ENCODE measurements around the gene DHX32. TPM values are rescaled to one million over a fixed set of nuclear protein-coding genes. Genes with fewer than 3 reads are reported as not detected.

The DHX32 gene
- total RNA-seq, 1 donor from 2014 or later, result 35.6 TPM

DNA sequence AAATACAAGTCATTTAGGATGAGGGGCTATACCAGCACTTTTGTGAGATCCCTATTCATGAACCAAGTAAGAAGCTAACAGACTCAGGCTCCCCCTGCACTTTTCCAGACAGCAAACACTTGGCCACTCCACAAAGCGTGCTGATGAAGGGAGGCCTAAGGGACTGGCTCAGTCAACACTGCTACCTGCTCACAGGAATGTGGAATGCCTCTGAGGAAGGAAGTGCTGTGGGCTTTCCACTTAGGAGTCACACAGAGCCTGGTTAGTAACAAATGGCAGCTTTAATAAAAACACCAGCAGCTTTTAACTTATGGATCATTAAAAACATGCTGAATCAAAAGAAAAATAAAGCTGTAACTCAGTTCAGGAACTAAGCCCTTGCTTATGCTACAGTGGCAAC lies 73.0 kb downstream of the DHX32 start:
- H3K27ac Mint-ChIP-seq (ENCODE audit: unreplicated experiment), result no peak overlapping the region
- H3K4me1 Mint-ChIP-seq, result peaks cover 5% of the 10 kb centered on the region
- peaks cover 2% of the 10 kb centered on the region for H3K36me3 Mint-ChIP-seq (ENCODE audit: low read depth)

DNA sequence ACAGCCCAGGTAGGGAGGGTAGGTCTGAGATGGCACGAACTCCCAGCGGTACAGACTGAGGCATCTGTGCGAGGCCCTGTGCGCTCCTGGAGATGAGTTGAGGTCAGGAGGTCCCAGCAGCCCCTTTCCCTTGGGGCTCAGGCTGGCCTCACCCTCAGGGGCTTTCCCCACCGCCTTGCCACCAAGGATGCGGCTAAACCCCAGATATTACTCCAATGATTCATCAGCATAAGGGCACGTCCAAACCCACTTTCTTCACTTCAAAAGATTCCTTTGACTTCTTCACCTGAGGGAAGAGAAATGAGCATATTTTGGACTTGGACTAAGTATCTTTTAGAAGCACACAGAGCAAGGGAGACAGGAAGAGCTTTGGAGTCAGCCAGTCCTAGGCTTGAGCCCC lies 78.4 kb downstream of the DHX32 start:
- peaks cover 7% of the 10 kb centered on the region for H3K36me3 Mint-ChIP-seq (ENCODE audit: low read depth)
- H3K4me1 Mint-ChIP-seq, result peaks cover 5% of the 10 kb centered on the region
- H3K4me3 Mint-ChIP-seq, result no peak overlapping the region
- H3K27me3 Mint-ChIP-seq (ENCODE audit: low read depth), result no peaks in the 10 kb centered on the region
- no peak for DNase-seq (ENCODE audit: low read depth, low spot score)
- TF ChIP-seq, protein P1, sequence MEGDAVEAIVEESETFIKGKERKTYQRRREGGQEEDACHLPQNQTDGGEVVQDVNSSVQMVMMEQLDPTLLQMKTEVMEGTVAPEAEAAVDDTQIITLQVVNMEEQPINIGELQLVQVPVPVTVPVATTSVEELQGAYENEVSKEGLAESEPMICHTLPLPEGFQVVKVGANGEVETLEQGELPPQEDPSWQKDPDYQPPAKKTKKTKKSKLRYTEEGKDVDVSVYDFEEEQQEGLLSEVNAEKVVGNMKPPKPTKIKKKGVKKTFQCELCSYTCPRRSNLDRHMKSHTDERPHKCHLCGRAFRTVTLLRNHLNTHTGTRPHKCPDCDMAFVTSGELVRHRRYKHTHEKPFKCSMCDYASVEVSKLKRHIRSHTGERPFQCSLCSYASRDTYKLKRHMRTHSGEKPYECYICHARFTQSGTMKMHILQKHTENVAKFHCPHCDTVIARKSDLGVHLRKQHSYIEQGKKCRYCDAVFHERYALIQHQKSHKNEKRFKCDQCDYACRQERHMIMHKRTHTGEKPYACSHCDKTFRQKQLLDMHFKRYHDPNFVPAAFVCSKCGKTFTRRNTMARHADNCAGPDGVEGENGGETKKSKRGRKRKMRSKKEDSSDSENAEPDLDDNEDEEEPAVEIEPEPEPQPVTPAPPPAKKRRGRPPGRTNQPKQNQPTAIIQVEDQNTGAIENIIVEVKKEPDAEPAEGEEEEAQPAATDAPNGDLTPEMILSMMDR (conservative IDR thresholded peaks at IDR 0.05), result no peak
- H3K9me3 Mint-ChIP-seq, result no peaks in the 10 kb centered on the region
- H3K27ac Mint-ChIP-seq (ENCODE audit: unreplicated experiment), result no peak overlapping the region

More for the DNA sequence above, 73.0 kb downstream of the DHX32 start:
- TF ChIP-seq, protein P1 (conservative IDR thresholded peaks at IDR 0.05), result no peak
- no peak for DNase-seq (ENCODE audit: low read depth, low spot score)
- Mint-ChIP-seq H3K9me3 (no peaks in the 10 kb centered on the region), H3K4me3 (no peak overlapping the region), H3K27me3 (ENCODE audit: low read depth) (no peaks in the 10 kb centered on the region)

DNA sequence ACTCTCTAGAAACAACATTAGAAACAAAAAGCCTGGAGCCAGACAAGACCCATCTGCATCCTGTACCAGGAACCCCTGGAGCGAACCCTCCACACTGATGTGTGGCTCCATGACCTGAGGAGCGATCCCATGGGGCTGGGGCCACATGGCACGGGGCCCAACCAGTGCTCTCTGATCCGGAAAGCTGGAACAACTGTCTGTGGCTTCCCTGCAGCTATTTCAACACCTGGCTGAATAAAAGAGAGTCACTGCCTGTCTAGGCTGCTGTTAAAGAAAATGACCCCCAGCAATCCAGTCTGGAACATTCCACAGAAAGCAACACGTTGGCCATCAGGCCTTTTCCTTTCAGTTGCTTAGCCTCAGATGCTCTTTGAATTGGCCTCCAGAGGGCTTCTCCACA lies 79.0 kb downstream of the DHX32 start:
- H3K9me3 Mint-ChIP-seq, result no peaks in the 10 kb centered on the region
- DNase-seq (ENCODE audit: low read depth, low spot score), result no peak
- TF ChIP-seq, protein P1 (conservative IDR thresholded peaks at IDR 0.05), result no peak
- peaks cover 5% of the 10 kb centered on the region for H3K4me1 Mint-ChIP-seq
- no peak overlapping the region for H3K27ac Mint-ChIP-seq (ENCODE audit: unreplicated experiment)
- H3K36me3 Mint-ChIP-seq (ENCODE audit: low read depth), result peaks cover 7% of the 10 kb centered on the region
- no peak overlapping the region for H3K4me3 Mint-ChIP-seq
- no peaks in the 10 kb centered on the region for H3K27me3 Mint-ChIP-seq (ENCODE audit: low read depth)

DNA sequence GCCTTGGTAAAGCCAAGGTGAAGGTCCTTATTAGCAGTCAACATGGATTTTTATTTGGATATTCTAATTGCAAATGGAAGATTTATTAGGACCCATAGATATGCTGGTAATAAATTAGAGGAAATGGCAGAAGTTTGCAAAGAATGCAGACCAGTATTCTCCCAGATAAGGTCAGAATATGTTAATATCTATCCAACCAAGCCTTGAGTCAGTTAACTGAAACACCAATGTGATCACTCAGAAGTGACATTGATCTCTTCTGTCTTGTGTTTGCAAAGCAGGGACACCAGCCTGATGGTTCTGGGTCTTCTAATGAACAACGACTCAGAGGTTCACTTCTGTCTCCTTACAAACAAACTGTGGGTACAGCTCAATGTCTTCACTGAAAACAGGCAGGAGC lies 79.5 kb downstream of the DHX32 start:
- no peak for DNase-seq (ENCODE audit: low read depth, low spot score)
- Mint-ChIP-seq H3K36me3 (ENCODE audit: low read depth) (peaks cover 7% of the 10 kb centered on the region), H3K4me3 (no peak overlapping the region), H3K4me1 (peaks cover 5% of the 10 kb centered on the region), H3K27me3 (ENCODE audit: low read depth) (no peaks in the 10 kb centered on the region), H3K9me3 (no peaks in the 10 kb centered on the region), H3K27ac (ENCODE audit: unreplicated experiment) (no peak overlapping the region)
- TF ChIP-seq, protein P1 (conservative IDR thresholded peaks at IDR 0.05), result no peak

DNA sequence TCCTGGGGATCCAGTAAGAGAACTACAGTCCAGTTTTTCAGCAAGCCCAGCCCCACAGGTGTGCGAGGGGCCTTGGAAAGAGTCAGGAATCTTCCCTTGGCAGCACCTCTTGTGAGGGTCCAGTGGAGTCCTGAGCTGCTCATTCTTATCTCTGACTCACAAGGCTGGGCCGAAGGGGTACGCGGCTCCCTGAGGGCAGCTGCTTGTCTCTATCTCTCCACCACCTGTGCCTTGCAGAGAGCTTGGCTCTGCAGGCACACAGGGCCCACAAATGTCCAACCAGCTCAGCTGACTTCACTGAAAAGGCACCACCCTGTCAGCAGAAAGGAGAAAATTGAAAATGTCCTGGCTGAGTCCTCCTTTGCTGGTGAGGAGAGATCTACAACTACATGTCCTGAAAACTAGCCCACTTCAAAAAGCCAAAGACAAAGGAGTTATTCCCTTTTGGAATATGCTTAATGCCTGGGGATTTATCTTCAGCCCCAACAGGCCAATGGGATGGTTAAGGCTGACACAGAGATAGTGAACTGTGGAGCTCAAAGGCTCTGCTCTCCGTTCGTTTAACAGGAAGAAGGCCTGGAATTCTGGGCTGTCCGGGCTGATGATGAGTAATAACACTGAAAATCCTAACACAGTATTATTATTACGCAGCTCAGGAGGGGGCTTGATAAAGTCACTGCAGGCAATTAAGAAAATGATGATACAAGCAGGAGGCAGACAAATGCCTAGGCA lies 81.5 kb downstream of the DHX32 start:
- Mint-ChIP-seq H3K9me3 (no peaks in the 10 kb centered on the region), H3K36me3 (ENCODE audit: low read depth) (peaks cover 7% of the 10 kb centered on the region), H3K4me3 (no peak overlapping the region), H3K27ac (ENCODE audit: unreplicated experiment) (peak overlapping the region; percentile 43), H3K4me1 (no peaks in the 10 kb centered on the region), H3K27me3 (ENCODE audit: low read depth) (no peaks in the 10 kb centered on the region)
- TF ChIP-seq, protein P1 (conservative IDR thresholded peaks at IDR 0.05), result no peak
- DNase-seq (ENCODE audit: low read depth, low spot score), result no peak

All from neural crest cell (in vitro differentiated cells).